IPS-15b (cell line): ENCODE results near the gene RPN1.
"Not testable (repeated sequence)": the region's sequence is repeated elsewhere in the genome, so short reads cannot be mapped to it uniquely, and the experiment has no call there.

Experiments
- H3K27me3 ChIP-seq: one replicate; pipeline ENCODE4 v1.6.1; 2013; ENCODE audit warnings: low read length; ENCODE audit not compliant: control insufficient read depth, insufficient read depth
- H3K36me3 ChIP-seq: one replicate; pipeline ENCODE4 v1.6.1; 2013; ENCODE audit warnings: low read length; ENCODE audit not compliant: control insufficient read depth, insufficient read depth
- H3K4me1 ChIP-seq: one replicate; pipeline ENCODE4 v1.6.1; 2013; ENCODE audit warnings: mild to moderate bottlenecking, low read length; ENCODE audit not compliant: control insufficient read depth, insufficient read depth
- H3K4me3 ChIP-seq: one replicate; pipeline ENCODE4 v1.5.1; 2013; ENCODE audit warnings: low read depth, low read length
- H3K9ac ChIP-seq: one replicate; pipeline ENCODE4 v1.6.1; 2013; ENCODE audit warnings: low read depth, mild to moderate bottlenecking, low read length
- H3K9me3 ChIP-seq: one replicate; pipeline ENCODE4 v1.6.1; 2013; ENCODE audit warnings: mild to moderate bottlenecking, low read length; ENCODE audit not compliant: control insufficient read depth, insufficient read depth

The RPN1 gene

DNA sequence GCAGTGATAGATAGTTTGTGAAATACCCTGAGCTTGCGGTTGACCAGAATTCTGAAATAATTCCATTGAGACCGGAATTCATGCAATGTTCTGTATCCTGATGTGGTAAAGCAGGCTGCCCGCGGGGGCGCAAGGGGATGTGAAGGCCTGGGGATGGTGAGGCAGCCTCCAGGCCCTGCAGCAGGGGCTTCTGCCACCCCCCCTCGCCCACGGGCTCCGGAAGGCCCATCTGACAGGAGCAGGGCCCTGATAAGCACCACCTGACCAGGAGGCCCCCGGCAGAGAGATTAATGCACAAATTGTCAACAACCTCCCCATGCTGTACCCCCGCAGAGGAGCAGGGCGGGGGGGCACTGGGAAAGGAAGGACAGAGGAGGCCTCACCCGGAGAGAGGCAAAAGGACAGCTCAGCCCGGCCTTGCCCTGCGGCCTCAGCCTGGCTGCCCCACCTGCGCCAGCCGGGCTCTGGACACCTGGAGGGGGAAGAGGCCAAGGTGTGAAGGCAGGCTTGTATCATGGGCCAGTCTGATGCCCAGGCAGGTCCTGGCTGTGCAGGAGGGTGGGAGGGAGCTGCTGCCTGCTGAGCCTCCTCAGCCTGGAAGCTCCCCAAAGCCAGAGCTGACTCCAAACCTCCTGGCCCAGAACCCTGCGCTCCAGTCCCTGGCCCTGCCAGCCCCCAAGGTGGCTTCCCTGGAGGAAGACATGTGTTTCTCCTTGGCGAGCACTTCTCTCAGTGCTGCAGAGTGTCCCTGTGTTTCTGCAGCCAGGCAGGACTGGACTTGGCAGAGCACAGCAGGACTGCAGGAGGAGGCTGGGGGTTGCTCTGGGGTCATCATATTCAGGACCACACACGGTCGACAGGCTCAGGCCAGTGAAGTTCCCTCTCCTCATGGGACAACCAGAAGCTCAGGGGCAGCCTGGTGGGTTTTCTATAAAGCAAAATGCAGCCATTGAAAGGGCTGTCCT lies 46.5 kb downstream of the RPN1 start:
- Histone ChIP-seq H3K4me3 (no peak overlapping the region), H3K9me3 (no peaks in the 10 kb centered on the region), H3K27me3 (no peaks in the 10 kb centered on the region), H3K36me3 (no peaks in the 10 kb centered on the region), H3K9ac (no peak overlapping the region), H3K4me1 (no peaks in the 10 kb centered on the region)

- H3K9ac ChIP-seq = no peak overlapping the region
- H3K4me3 ChIP-seq = no peak overlapping the region
- no peaks in the 10 kb centered on the region for H3K36me3 ChIP-seq
- no peaks in the 10 kb centered on the region for H3K27me3 ChIP-seq
- no peaks in the 10 kb centered on the region for H3K4me1 ChIP-seq
- no peaks in the 10 kb centered on the region for H3K9me3 ChIP-seq
Measured at GRCh38 chr3:128603313-128603712, 47.3 kb downstream of the RPN1 start.

- Histone ChIP-seq H3K27me3 (no peaks in the 10 kb centered on the region), H3K9me3 (no peaks in the 10 kb centered on the region), H3K4me1 (no peaks in the 10 kb centered on the region), H3K36me3 (no peaks in the 10 kb centered on the region), H3K4me3 (no peak overlapping the region), H3K9ac (no peak overlapping the region)
Measured at GRCh38 chr3:128598884-128599664, 51.5 kb downstream of the RPN1 start.

DNA sequence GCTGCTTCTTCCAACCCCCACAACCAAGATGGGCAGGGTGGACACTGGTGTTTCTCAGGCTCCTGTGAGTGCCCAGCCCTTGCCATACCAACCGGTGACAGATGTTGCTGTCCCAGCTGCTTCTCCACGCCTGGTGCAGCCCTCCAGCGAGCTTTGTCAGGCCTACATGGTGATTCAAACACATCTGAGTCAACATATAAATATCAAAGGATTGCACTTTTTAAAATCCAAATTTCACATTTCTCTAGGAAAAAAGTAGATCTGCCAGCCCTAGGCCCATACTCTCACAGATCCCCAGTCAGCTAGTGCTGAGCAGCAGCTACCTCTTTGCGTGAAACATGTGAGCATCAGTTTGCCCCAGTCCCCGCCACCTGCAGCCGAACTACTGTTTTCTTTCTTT lies 52.7 kb downstream of the RPN1 start:
- no peak overlapping the region for H3K9ac ChIP-seq
- no peaks in the 10 kb centered on the region for H3K27me3 ChIP-seq
- no peaks in the 10 kb centered on the region for H3K9me3 ChIP-seq
- no peaks in the 10 kb centered on the region for H3K36me3 ChIP-seq
- no peak overlapping the region for H3K4me3 ChIP-seq
- no peaks in the 10 kb centered on the region for H3K4me1 ChIP-seq

DNA sequence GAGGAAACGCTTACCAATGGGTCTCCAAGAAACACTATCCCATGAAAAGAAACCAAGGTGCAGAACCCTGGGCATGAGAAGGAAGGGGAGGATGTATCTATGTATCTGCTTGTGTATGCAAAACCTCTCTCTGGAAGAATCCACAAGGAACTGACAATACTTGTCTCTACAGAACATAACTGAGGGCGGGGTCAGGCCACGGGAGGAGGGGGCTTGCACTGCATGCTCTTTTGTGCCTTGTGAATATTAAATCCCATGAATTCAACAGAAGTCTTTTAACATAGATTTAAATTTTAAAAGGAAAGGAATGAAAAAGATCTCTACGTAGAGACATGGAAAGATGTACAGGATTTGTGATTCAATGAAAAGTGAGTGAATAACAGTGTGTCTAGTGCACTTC lies 57.8 kb downstream of the RPN1 start:
- Histone ChIP-seq H3K9me3 (no peaks in the 10 kb centered on the region), H3K27me3 (no peaks in the 10 kb centered on the region), H3K9ac (no peak overlapping the region), H3K36me3 (no peaks in the 10 kb centered on the region), H3K4me1 (no peaks in the 10 kb centered on the region), H3K4me3 (no peak overlapping the region)

DNA sequence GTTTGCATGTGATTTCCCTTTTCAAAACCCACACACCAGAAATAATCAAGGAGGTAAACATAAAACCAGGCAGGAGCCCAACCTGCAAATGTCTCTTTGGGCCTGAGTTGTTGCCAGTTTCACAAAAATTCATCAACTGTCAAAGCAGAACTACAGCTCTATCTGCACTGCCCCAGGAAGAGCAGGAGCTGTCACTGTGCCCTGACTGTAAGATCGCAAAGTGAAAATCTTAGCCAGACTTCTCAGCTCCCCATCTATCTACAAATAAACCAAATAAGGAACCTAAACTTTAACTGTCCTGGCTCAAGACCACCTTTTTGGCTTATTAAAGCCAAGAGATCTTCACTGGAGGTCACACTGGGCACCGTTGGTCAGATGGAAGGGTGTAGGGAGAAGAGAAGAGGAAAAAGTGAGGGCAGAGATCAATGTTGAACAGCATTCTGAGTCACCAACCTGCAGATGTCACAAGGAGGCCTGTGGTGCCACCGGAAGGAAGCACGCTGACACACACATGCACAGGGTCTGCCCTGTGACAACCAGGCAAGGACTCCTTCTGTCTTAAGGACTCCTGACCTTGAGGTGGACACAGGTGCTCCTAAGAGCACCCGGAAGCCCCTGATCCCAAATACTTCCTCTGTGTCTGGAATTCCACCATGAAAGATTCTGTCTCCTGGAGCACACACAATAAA lies 58.7 kb downstream of the RPN1 start:
- Histone ChIP-seq H3K9me3 (no peaks in the 10 kb centered on the region), H3K36me3 (no peaks in the 10 kb centered on the region), H3K9ac (no peak overlapping the region), H3K27me3 (no peaks in the 10 kb centered on the region), H3K4me1 (no peaks in the 10 kb centered on the region), H3K4me3 (no peak overlapping the region)

DNA sequence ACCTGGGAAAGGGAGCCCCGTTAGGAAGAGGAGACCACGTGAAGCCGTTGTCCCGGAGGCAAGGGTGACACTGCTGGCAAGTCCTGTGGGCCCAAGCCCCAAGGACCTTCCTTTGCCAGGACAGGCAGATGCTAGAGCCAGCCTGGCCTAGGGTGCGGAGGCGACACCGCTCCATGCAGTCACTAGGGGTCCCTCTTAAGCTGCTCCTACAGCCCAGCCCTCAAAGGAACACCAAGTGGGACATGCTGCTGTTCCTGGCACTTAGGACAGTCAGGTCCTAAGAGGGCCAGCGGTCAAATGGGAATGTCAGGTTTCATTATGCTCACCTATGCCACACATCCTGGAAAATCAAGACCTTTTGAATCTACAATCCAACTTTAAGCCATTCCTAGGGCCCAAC lies 59.7 kb downstream of the RPN1 start:
- Histone ChIP-seq H3K9ac (no peak overlapping the region), H3K9me3 (no peaks in the 10 kb centered on the region), H3K4me3 (no peak overlapping the region), H3K36me3 (no peaks in the 10 kb centered on the region), H3K27me3 (no peaks in the 10 kb centered on the region), H3K4me1 (no peaks in the 10 kb centered on the region)

DNA sequence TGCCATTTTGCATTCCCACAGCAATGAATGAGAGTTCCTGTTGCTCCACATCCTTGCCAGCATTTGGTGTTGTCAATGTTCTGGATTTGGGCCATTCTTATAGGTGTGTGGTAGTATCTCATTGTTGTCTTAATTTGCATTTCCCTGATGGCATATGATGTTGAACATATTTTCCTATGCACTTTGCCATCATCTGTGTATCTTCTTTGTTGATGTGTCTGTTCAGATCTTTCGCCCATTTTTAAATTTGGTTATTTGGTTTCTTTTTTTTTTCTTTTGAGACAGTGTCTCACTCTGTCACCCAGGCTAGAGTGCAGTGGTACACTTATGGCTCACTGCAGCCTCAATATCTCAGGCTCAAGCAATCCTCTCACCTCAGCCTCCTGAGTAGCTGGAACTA lies 60.6 kb downstream of the RPN1 start:
- H3K27me3 ChIP-seq, H3K9ac ChIP-seq, H3K9me3 ChIP-seq, H3K36me3 ChIP-seq, H3K4me1 ChIP-seq, H3K4me3 ChIP-seq: not testable (repeated sequence)

GRCh38 chr3:128588147-128588546 lies 62.5 kb downstream of the RPN1 start:
- no peaks in the 10 kb centered on the region for H3K4me1 ChIP-seq
- H3K36me3 ChIP-seq = no peaks in the 10 kb centered on the region
- no peak overlapping the region for H3K4me3 ChIP-seq
- no peaks in the 10 kb centered on the region for H3K27me3 ChIP-seq
- no peaks in the 10 kb centered on the region for H3K9me3 ChIP-seq
- no peak overlapping the region for H3K9ac ChIP-seq

- H3K9ac ChIP-seq = no peak overlapping the region
- no peaks in the 10 kb centered on the region for H3K4me1 ChIP-seq
- H3K9me3 ChIP-seq = no peaks in the 10 kb centered on the region
- H3K36me3 ChIP-seq = no peaks in the 10 kb centered on the region
- no peaks in the 10 kb centered on the region for H3K27me3 ChIP-seq
- H3K4me3 ChIP-seq = no peak overlapping the region
Measured at GRCh38 chr3:128587391-128587790, 63.2 kb downstream of the RPN1 start.

- H3K27me3 ChIP-seq, H3K9ac ChIP-seq, H3K36me3 ChIP-seq, H3K4me3 ChIP-seq, H3K9me3 ChIP-seq, H3K4me1 ChIP-seq: not testable (repeated sequence)
Measured at GRCh38 chr3:128586932-128587331, 63.7 kb downstream of the RPN1 start.
